K562 (cell line): Measurements from ENCODE around the gene MGAT5. TPM values are rescaled to one million over a fixed set of nuclear protein-coding genes. Genes with fewer than 3 reads are reported as not detected.

Experiments
- ATAC-seq: fragments of 200-7000 bp; cut with Tn5 transposase; 3 replicates; pipeline ENCODE4 v1.9.1; 2020; ENCODE audit warnings: moderate library complexity
- BruUV-seq: library from RNA; stranded (reverse); fragments of 400-500 nt; replicated peaks from 2 replicates; lab custom pipeline; 2021; lab: Mats Ljungman, UMichigan
- CTCF ChIA-PET: fragments of 300-600 bp; formaldehyde crosslinking; extraction: SDS; loops from one replicate; lab custom pipeline; 2021; ENCODE audit warnings: low intra/inter-chr PET ratio; lab: Yijun Ruan, JAX
- POLR2A ChIA-PET: fragments of 300-600, 350-650 bp; sonication (Branson Sonifier 250); formaldehyde crosslinking; extraction: SDS; loops from one replicate; lab custom pipeline; 2021; ENCODE audit warnings: antibody characterized with exemption, inconsistent platforms; lab: Yijun Ruan, JAX
- DNase-seq, 4 experiments: peaks; one replicate each; pipeline versions ENCODE4 v3.0.0 to v3.0.0-alpha.2; 2011 to 2018; ENCODE audit warnings: low spot score in 3 of 4, mixed read lengths in 3 of 4; ENCODE audit errors: extremely low read depth in 1 of 4
- FAIRE-seq: peaks from 2 replicates; lab custom pipeline; 2011; peaks lifted over from hg19 to GRCh38; lab: Jason Lieb, UNC
- H2AFZ ChIP-seq: 2 replicates; pipeline ENCODE4 v1.6.0; 2011; ENCODE audit warnings: low read depth, low read length, control low read depth, inconsistent platforms
- H3K27ac ChIP-seq: fragments of 200-600 bp; 3 replicates; pipeline ENCODE4 v1.8.0; 2011; ENCODE audit warnings: low read depth, mild to moderate bottlenecking, control low read depth, inconsistent platforms, low read length, moderate library complexity, mixed read lengths; ENCODE audit errors: extremely low read depth
- H3K27me3 ChIP-seq, 2 experiments: fragments of 300-600 bp in 1 of 2; 2 replicates in 1 of 2; 3 replicates in 1 of 2; pipeline versions ENCODE4 v1.6.0 to v1.8.0; 2011; ENCODE audit warnings: inconsistent platforms in 2 of 2, low read length in 2 of 2, mild to moderate bottlenecking in 1 of 2, mixed read lengths in 1 of 2, moderate library complexity in 1 of 2; ENCODE audit not compliant: control insufficient read depth in 2 of 2, insufficient read depth in 2 of 2
- H3K36me3 ChIP-seq: fragments of 300-600 bp; 3 replicates; pipeline ENCODE4 v1.8.0; 2011; ENCODE audit warnings: mild to moderate bottlenecking, low read length, inconsistent platforms; ENCODE audit not compliant: control insufficient read depth, insufficient read depth
- H3K4me1 ChIP-seq, 2 experiments: fragments of 200-600 bp in 1 of 2; replicated peaks in 1 of 2; 2 replicates in 1 of 2; 3 replicates in 1 of 2; pipeline versions ENCODE4 v1.5.1 to v1.8.0; 2011; ENCODE audit warnings: inconsistent platforms in 2 of 2, low read length in 2 of 2, mild to moderate bottlenecking in 1 of 2, mixed read lengths in 1 of 2, moderate library complexity in 1 of 2; ENCODE audit not compliant: control insufficient read depth in 2 of 2, insufficient read depth in 2 of 2
- H3K4me2 ChIP-seq: 2 replicates; pipeline ENCODE4 v1.6.1; 2011; ENCODE audit warnings: low read length, control low read depth, inconsistent platforms, mixed read lengths; ENCODE audit not compliant: insufficient read depth
- H3K4me3 ChIP-seq: fragments of 200-600 bp; sonication (generic), shearing (Covaris generic); 2 replicates; pipeline ENCODE4 v1.5.1; 2016; ENCODE audit warnings: control low read depth, inconsistent platforms
- H3K79me2 ChIP-seq: fragments of 200-600 bp; 3 replicates; pipeline ENCODE4 v1.8.0; 2011; ENCODE audit warnings: low read length, inconsistent platforms; ENCODE audit not compliant: control insufficient read depth, insufficient read depth
- H3K9ac ChIP-seq, 2 experiments: 2 replicates each; pipeline versions ENCODE4 v1.6.0 to v1.6.1; 2011; ENCODE audit warnings: low read depth in 2 of 2, low read length in 2 of 2, control low read depth in 1 of 2, inconsistent platforms in 1 of 2, mild to moderate bottlenecking in 1 of 2, mixed read lengths in 1 of 2; ENCODE audit not compliant: insufficient read depth in 1 of 2
- H3K9me1 ChIP-seq: one replicate; pipeline ENCODE4 v1.6.0; 2011; ENCODE audit warnings: inconsistent platforms, mild to moderate bottlenecking, low read length, moderate library complexity; ENCODE audit not compliant: control insufficient read depth, insufficient read depth
- H3K9me3 ChIP-seq: replicated peaks from 2 replicates; pipeline ENCODE4 v1.5.1; 2011; ENCODE audit warnings: low read depth, low read length, inconsistent platforms; ENCODE audit not compliant: control insufficient read depth, insufficient read depth
- H4K20me1 ChIP-seq: replicated peaks from 2 replicates; pipeline ENCODE4 v1.6.1; 2011; ENCODE audit warnings: low read length, inconsistent platforms, mixed read lengths; ENCODE audit not compliant: control insufficient read depth, insufficient read depth
- AFF4 ChIP-seq: sonication (generic); formaldehyde crosslinking; IDR thresholded peaks from 2 replicates; pipeline ENCODE4 v1.8.0; 2023; ENCODE audit warnings: mild to moderate bottlenecking, missing genetic modification reagents
- ASH1L ChIP-seq: fragments of 450-650 bp; IDR thresholded peaks from 2 replicates; pipeline ENCODE4 v1.6.1; 2018; ENCODE audit warnings: borderline replicate concordance, mild to moderate bottlenecking, low read depth; ENCODE audit not compliant: partially characterized antibody
- CBX1 ChIP-seq: sonication (generic); IDR thresholded peaks from 2 replicates; pipeline ENCODE4 v1.6.1; 2016; ENCODE audit warnings: antibody characterized with exemption, low read depth, mild to moderate bottlenecking
- HLTF ChIP-seq: fragments of 450-650 bp; IDR thresholded peaks from 2 replicates; pipeline ENCODE4 v1.6.1; 2016
- HMGXB4 ChIP-seq: sonication (generic); formaldehyde crosslinking; IDR thresholded peaks from 2 replicates; pipeline ENCODE4 v1.8.1; 2023; ENCODE audit warnings: mild to moderate bottlenecking, missing genetic modification reagents
- MEIS2 ChIP-seq: fragments of 450-650 bp; IDR thresholded peaks from 2 replicates; pipeline ENCODE4 v1.6.1; 2014; ENCODE audit warnings: mild to moderate bottlenecking; ENCODE audit not compliant: partially characterized antibody
- RFX1 ChIP-seq: fragments of 450-650 bp; IDR thresholded peaks from 2 replicates; pipeline ENCODE4 v1.6.1; 2016; ENCODE audit warnings: mild to moderate bottlenecking, moderate library complexity
- ZBED1 ChIP-seq: IDR thresholded peaks from 2 replicates; pipeline ENCODE4 v1.6.1; 2014
- ZKSCAN8 ChIP-seq: fragments of 200-800 bp; sonication (Bioruptor generic); IDR thresholded peaks from 2 replicates; pipeline ENCODE4 v1.6.1; 2016; ENCODE audit warnings: missing genetic modification characterization, missing compliant biosample characterization
- ZNF121 ChIP-seq: sonication (generic); formaldehyde crosslinking; conservative IDR thresholded peaks from 2 replicates; pipeline ENCODE4 v1.8.0; 2022; ENCODE audit warnings: missing genetic modification reagents
- ZNF740 ChIP-seq, 3 experiments: fragments of 200-800 bp in 1 of 3; sonication (Bioruptor generic) in 1 of 3; sonication (generic) in 1 of 3; formaldehyde crosslinking in 1 of 3; IDR thresholded peaks; 2 replicates each; pipeline versions ENCODE4 v1.6.1 to v1.8.0; 2016 to 2022; ENCODE audit warnings: mild to moderate bottlenecking in 2 of 3, missing compliant biosample characterization in 2 of 3, missing genetic modification characterization in 2 of 3, missing genetic modification reagents in 1 of 3
- ZNF75A ChIP-seq: fragments of 450-650 bp; formaldehyde crosslinking; IDR thresholded peaks from 2 replicates; pipeline ENCODE4 v1.4.0; 2020; ENCODE audit warnings: mild to moderate bottlenecking
- WGBS: fragments of 100-300 bp; shearing (Covaris generic); methylation state at CpG from one replicate; pipeline ENCODE4 v1.1.6; 2016; ENCODE audit warnings: low coverage, mixed read lengths; ENCODE audit not compliant: insufficient coverage; ENCODE audit errors: missing lambda C conversion rate; 5-methylcytosine and 5-hydroxymethylcytosine counted together
- in situ Hi-C: fragments of 300-500 bp; cut with MboI; formaldehyde crosslinking; loops from 4 replicates; pipeline ENCODE4 v1.15.0; 2018; ENCODE audit warnings: inconsistent platforms, mixed read lengths
- intact Hi-C: fragments of 100-400 bp; cut with micrococcal nuclease; formaldehyde crosslinking; loops from 2 replicates; pipeline ENCODE4 v1.14.2; 2022
- polyA plus RNA-seq, 8 experiments: library from polyadenylated mRNA; depleted of rRNA in 4 of 8; stranded (reverse) in 5 of 8; unstranded in 3 of 8; fragments of >200 nt; fragmentation: Nextera tagmentation in 2 of 8; fragmentation: Illumina TruSeq in 1 of 8; extraction: Ambion mirVana in 2 of 8; extraction: Trizol in 1 of 8; gene quantifications; 2 replicates each; pipeline versions ENCODE4 v1.2.1 to v1.2.3, GENCODE V29; 2011 to 2014; ENCODE audit warnings: inconsistent platforms in 1 of 8, missing spikeins in 1 of 8
- total RNA-seq, 7 experiments: library from RNA; depleted of rRNA in 6 of 7; stranded (reverse); fragments of >200 nt in 6 of 7; fragmentation: Illumina TruSeq in 2 of 7; extraction: Trizol in 2 of 7; gene quantifications; 2 replicates each; pipeline versions ENCODE4 v1.2.1 to v1.2.3, GENCODE V29; 2011 to 2021; ENCODE audit warnings: low replicate concordance in 1 of 7
- TF ChIP-seq, protein P1 (sequence below), 2 experiments: fragments of 450-650 bp in 1 of 2; sonication (generic) in 1 of 2; formaldehyde crosslinking; conservative IDR thresholded peaks; 2 replicates each; pipeline versions ENCODE4 v1.4.0 to v1.8.1; 2020 to 2022; ENCODE audit warnings: mild to moderate bottlenecking in 1 of 2, missing genetic modification reagents in 1 of 2

MGAT5 gene
- total and polyA plus RNA-seq, 9 of the 15 experiments (the other 6 are each of a cell fraction or from before 2014, with no cell fraction given), result 1.6 to 18.6 (median 11.1) TPM

GRCh38 chr2:134491771-134492441, 238.0 kb downstream of the MGAT5 start (continued):
- no peak for TF ChIP-seq ZNF75A (CRISPR knock-in tag)
- TF ChIP-seq ASH1L, result no peak
- TF ChIP-seq, protein P1, sequence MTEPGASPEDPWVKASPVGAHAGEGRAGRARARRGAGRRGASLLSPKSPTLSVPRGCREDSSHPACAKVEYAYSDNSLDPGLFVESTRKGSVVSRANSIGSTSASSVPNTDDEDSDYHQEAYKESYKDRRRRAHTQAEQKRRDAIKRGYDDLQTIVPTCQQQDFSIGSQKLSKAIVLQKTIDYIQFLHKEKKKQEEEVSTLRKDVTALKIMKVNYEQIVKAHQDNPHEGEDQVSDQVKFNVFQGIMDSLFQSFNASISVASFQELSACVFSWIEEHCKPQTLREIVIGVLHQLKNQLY (CRISPR knock-in tag; conservative IDR thresholded peaks at IDR 0.05), result no peak
- no peak for TF ChIP-seq HLTF
- TF ChIP-seq ZBED1, result no peak
- TF ChIP-seq CBX1, result no peak
- TF ChIP-seq ZKSCAN8 (CRISPR knock-in tag), result no peak
- TF ChIP-seq ZNF121, result no peak

GRCh38 chr2:134493797-134494196, 239.9 kb downstream of the MGAT5 start:
- no TSS peak for BruUV-seq
- CTCF ChIA-PET, result no interaction called here
- DNase-seq (no peak), ATAC-seq (no peak), FAIRE-seq (no peak)
- H3K79me2 ChIP-seq, result no peaks in the 10 kb centered on the region
- H3K27me3 ChIP-seq, result peaks cover 20 to 37% of the 10 kb centered on the region in 2 experiments; a peak in 4 of 5 replicates
- H3K9ac ChIP-seq, result no peak overlapping the region
- no peaks in the 10 kb centered on the region for H4K20me1 ChIP-seq
- in situ Hi-C loops, result loop anchor here (10.0 kb wide), 1 partner anchor 989 kb away; no protein-coding TSS in a partner anchor
- POLR2A ChIA-PET, result no interaction called here
- no peak overlapping the region for H3K4me2 ChIP-seq
- no peaks in the 10 kb centered on the region for H3K36me3 ChIP-seq
- intact Hi-C loops, result no loop called here
- H3K9me1 ChIP-seq, result no peaks in the 10 kb centered on the region
- 0% methylated on average over 4 of the region's 4 CpGs for WGBS
- no peak overlapping the region for H3K27ac ChIP-seq
- H3K4me3 ChIP-seq, result no peak overlapping the region
- no peaks in the 10 kb centered on the region for H3K9me3 ChIP-seq
- no peak overlapping the region for H2AFZ ChIP-seq
- no peaks in the 10 kb centered on the region for H3K4me1 ChIP-seq
- TF ChIP-seq ZNF740 (CRISPR knock-in tag; IDR thresholded peaks at IDR 0.05) (no peak), ZNF740 (tag; IDR thresholded peaks at IDR 0.05) (no peak), MEIS2 (no peak), RFX1 (no peak), HMGXB4 (no peak), AFF4 (CRISPR knock-in tag) (no peak)
